K562 (cell line): ENCODE measurements around the gene TRPM2. TPM values are rescaled to one million over a fixed set of nuclear protein-coding genes. Genes with fewer than 3 reads are reported as not detected.

Experiments used
- ATAC-seq: fragments of 200-7000 bp; cut with Tn5 transposase; 3 replicates; pipeline ENCODE4 v1.9.1; 2020; ENCODE audit warnings: moderate library complexity
- BruUV-seq: library from RNA; stranded (reverse); fragments of 400-500 nt; replicated peaks from 2 replicates; lab custom pipeline; 2021; lab: Mats Ljungman, UMichigan
- CTCF ChIA-PET: fragments of 300-600 bp; formaldehyde crosslinking; extraction: SDS; loops from one replicate; lab custom pipeline; 2021; ENCODE audit warnings: low intra/inter-chr PET ratio; lab: Yijun Ruan, JAX
- POLR2A ChIA-PET: fragments of 300-600, 350-650 bp; sonication (Branson Sonifier 250); formaldehyde crosslinking; extraction: SDS; loops from one replicate; lab custom pipeline; 2021; ENCODE audit warnings: antibody characterized with exemption, inconsistent platforms; lab: Yijun Ruan, JAX
- DNase-seq, 4 experiments: peaks; one replicate each; pipeline versions ENCODE4 v3.0.0 to v3.0.0-alpha.2; 2011 to 2018; ENCODE audit warnings: low spot score in 3 of 4, mixed read lengths in 3 of 4; ENCODE audit errors: extremely low read depth in 1 of 4
- FAIRE-seq: peaks from 2 replicates; lab custom pipeline; 2011; peaks lifted over from hg19 to GRCh38; lab: Jason Lieb, UNC
- H2AFZ ChIP-seq: 2 replicates; pipeline ENCODE4 v1.6.0; 2011; ENCODE audit warnings: low read depth, low read length, control low read depth, inconsistent platforms
- H3K27ac ChIP-seq: fragments of 200-600 bp; 3 replicates; pipeline ENCODE4 v1.8.0; 2011; ENCODE audit warnings: low read depth, mild to moderate bottlenecking, control low read depth, inconsistent platforms, low read length, moderate library complexity, mixed read lengths; ENCODE audit errors: extremely low read depth
- H3K27me3 ChIP-seq, 2 experiments: fragments of 300-600 bp in 1 of 2; 2 replicates in 1 of 2; 3 replicates in 1 of 2; pipeline versions ENCODE4 v1.6.0 to v1.8.0; 2011; ENCODE audit warnings: inconsistent platforms in 2 of 2, low read length in 2 of 2, mild to moderate bottlenecking in 1 of 2, mixed read lengths in 1 of 2, moderate library complexity in 1 of 2; ENCODE audit not compliant: control insufficient read depth in 2 of 2, insufficient read depth in 2 of 2
- H3K36me3 ChIP-seq: fragments of 300-600 bp; 3 replicates; pipeline ENCODE4 v1.8.0; 2011; ENCODE audit warnings: mild to moderate bottlenecking, low read length, inconsistent platforms; ENCODE audit not compliant: control insufficient read depth, insufficient read depth
- H3K4me1 ChIP-seq, 2 experiments: fragments of 200-600 bp in 1 of 2; replicated peaks in 1 of 2; 2 replicates in 1 of 2; 3 replicates in 1 of 2; pipeline versions ENCODE4 v1.5.1 to v1.8.0; 2011; ENCODE audit warnings: inconsistent platforms in 2 of 2, low read length in 2 of 2, mild to moderate bottlenecking in 1 of 2, mixed read lengths in 1 of 2, moderate library complexity in 1 of 2; ENCODE audit not compliant: control insufficient read depth in 2 of 2, insufficient read depth in 2 of 2
- H3K4me2 ChIP-seq: 2 replicates; pipeline ENCODE4 v1.6.1; 2011; ENCODE audit warnings: low read length, control low read depth, inconsistent platforms, mixed read lengths; ENCODE audit not compliant: insufficient read depth
- H3K4me3 ChIP-seq: fragments of 200-600 bp; sonication (generic), shearing (Covaris generic); 2 replicates; pipeline ENCODE4 v1.5.1; 2016; ENCODE audit warnings: control low read depth, inconsistent platforms
- H3K79me2 ChIP-seq: fragments of 200-600 bp; 3 replicates; pipeline ENCODE4 v1.8.0; 2011; ENCODE audit warnings: low read length, inconsistent platforms; ENCODE audit not compliant: control insufficient read depth, insufficient read depth
- H3K9ac ChIP-seq, 2 experiments: 2 replicates each; pipeline versions ENCODE4 v1.6.0 to v1.6.1; 2011; ENCODE audit warnings: low read depth in 2 of 2, low read length in 2 of 2, control low read depth in 1 of 2, inconsistent platforms in 1 of 2, mild to moderate bottlenecking in 1 of 2, mixed read lengths in 1 of 2; ENCODE audit not compliant: insufficient read depth in 1 of 2
- H3K9me1 ChIP-seq: one replicate; pipeline ENCODE4 v1.6.0; 2011; ENCODE audit warnings: inconsistent platforms, mild to moderate bottlenecking, low read length, moderate library complexity; ENCODE audit not compliant: control insufficient read depth, insufficient read depth
- H3K9me3 ChIP-seq: replicated peaks from 2 replicates; pipeline ENCODE4 v1.5.1; 2011; ENCODE audit warnings: low read depth, low read length, inconsistent platforms; ENCODE audit not compliant: control insufficient read depth, insufficient read depth
- H4K20me1 ChIP-seq: replicated peaks from 2 replicates; pipeline ENCODE4 v1.6.1; 2011; ENCODE audit warnings: low read length, inconsistent platforms, mixed read lengths; ENCODE audit not compliant: control insufficient read depth, insufficient read depth
- ARNT ChIP-seq, 2 experiments: fragments of 450-650 bp; IDR thresholded peaks; 2 replicates each; pipeline ENCODE4 v1.6.1; 2016; ENCODE audit warnings: mild to moderate bottlenecking in 1 of 2
- FOXM1 ChIP-seq, 2 experiments: fragments of 450-650 bp in 1 of 2; sonication (generic) in 1 of 2; formaldehyde crosslinking in 1 of 2; IDR thresholded peaks; 2 replicates each; pipeline versions ENCODE4 v1.6.1 to v1.9.0; 2017 to 2022; ENCODE audit warnings: low read depth in 2 of 2, mild to moderate bottlenecking in 2 of 2, missing genetic modification reagents in 1 of 2, moderate library complexity in 1 of 2
- HMBOX1 ChIP-seq: sonication (generic); IDR thresholded peaks from 2 replicates; pipeline ENCODE4 v1.6.1; 2016
- NR1H2 ChIP-seq: sonication (generic); formaldehyde crosslinking; IDR thresholded peaks from 2 replicates; pipeline ENCODE4 v1.4.0; 2020; ENCODE audit warnings: mild to moderate bottlenecking, missing genetic modification reagents
- PRPF4 ChIP-seq: fragments of 200-400 bp; formaldehyde crosslinking; IDR thresholded peaks from one replicate; pipeline ENCODE4 v1.6.1; 2017; ENCODE audit warnings: low read length, low read depth, mild to moderate bottlenecking; ENCODE audit not compliant: insufficient read depth, poor library complexity, severe bottlenecking
- PTBP1 ChIP-seq: fragments of 200-400 bp; formaldehyde crosslinking; IDR thresholded peaks from 2 replicates; pipeline ENCODE4 v1.6.1; 2017; ENCODE audit warnings: low read depth, low read length
- RBM39 ChIP-seq: fragments of 200-400 bp; formaldehyde crosslinking; optimal IDR thresholded peaks from 2 replicates; pipeline ENCODE3; 2018; ENCODE audit warnings: low read depth, low read length
- RUNX1 ChIP-seq: sonication (generic); IDR thresholded peaks from 2 replicates; pipeline ENCODE4 v1.6.1; 2016; ENCODE audit warnings: antibody characterized with exemption, low read depth
- SMAD4 ChIP-seq: fragments of 250-450 bp; sonication (Bioruptor Pico); conservative IDR thresholded peaks from 2 replicates; pipeline ENCODE4 v1.8.0; 2021; ENCODE audit warnings: inconsistent platforms, mild to moderate bottlenecking, moderate library complexity
- SRSF1 ChIP-seq: fragments of 200-400 bp; formaldehyde crosslinking; IDR thresholded peaks from 2 replicates; pipeline ENCODE4 v1.6.1; 2017; ENCODE audit warnings: mild to moderate bottlenecking, low read depth, low read length, moderate library complexity
- ZEB2 ChIP-seq: fragments of 450-650 bp; IDR thresholded peaks from 2 replicates; pipeline ENCODE4 v1.6.1; 2016
- ZFP1 ChIP-seq: fragments of 450-650 bp; formaldehyde crosslinking; IDR thresholded peaks from 2 replicates; pipeline ENCODE4 v1.4.0; 2020; ENCODE audit warnings: mild to moderate bottlenecking, mixed read lengths
- ZNF586 ChIP-seq: fragments of 450-650 bp; formaldehyde crosslinking; conservative IDR thresholded peaks from 2 replicates; pipeline ENCODE4 v1.4.0; 2020; ENCODE audit warnings: mild to moderate bottlenecking, moderate library complexity
- WGBS: fragments of 100-300 bp; shearing (Covaris generic); methylation state at CpG from one replicate; pipeline ENCODE4 v1.1.6; 2016; ENCODE audit warnings: low coverage, mixed read lengths; ENCODE audit not compliant: insufficient coverage; ENCODE audit errors: missing lambda C conversion rate; 5-methylcytosine and 5-hydroxymethylcytosine counted together
- in situ Hi-C: fragments of 300-500 bp; cut with MboI; formaldehyde crosslinking; loops from 4 replicates; pipeline ENCODE4 v1.15.0; 2018; ENCODE audit warnings: inconsistent platforms, mixed read lengths
- intact Hi-C: fragments of 100-400 bp; cut with micrococcal nuclease; formaldehyde crosslinking; loops from 2 replicates; pipeline ENCODE4 v1.14.2; 2022
- polyA plus RNA-seq, 8 experiments: library from polyadenylated mRNA; depleted of rRNA in 4 of 8; stranded (reverse) in 5 of 8; unstranded in 3 of 8; fragments of >200 nt; fragmentation: Nextera tagmentation in 2 of 8; fragmentation: Illumina TruSeq in 1 of 8; extraction: Ambion mirVana in 2 of 8; extraction: Trizol in 1 of 8; gene quantifications; 2 replicates each; pipeline versions ENCODE4 v1.2.1 to v1.2.3, GENCODE V29; 2011 to 2014; ENCODE audit warnings: inconsistent platforms in 1 of 8, missing spikeins in 1 of 8
- total RNA-seq, 7 experiments: library from RNA; depleted of rRNA in 6 of 7; stranded (reverse); fragments of >200 nt in 6 of 7; fragmentation: Illumina TruSeq in 2 of 7; extraction: Trizol in 2 of 7; gene quantifications; 2 replicates each; pipeline versions ENCODE4 v1.2.1 to v1.2.3, GENCODE V29; 2011 to 2021; ENCODE audit warnings: low replicate concordance in 1 of 7
- TF ChIP-seq, protein P1 (sequence below): IDR thresholded peaks from 2 replicates; pipeline ENCODE4 v1.6.1; 2016; ENCODE audit warnings: missing genetic modification characterization, missing compliant biosample characterization

The TRPM2 gene
- total and polyA plus RNA-seq, 9 of the 15 experiments (the other 6 are each of a cell fraction or from before 2014, with no cell fraction given): 0.33 to 2.1 (median 0.98) TPM; not detected in 2

GRCh38 chr21:44426663-44427191 lies 73.3 kb downstream of the TRPM2 start:
- no peak for FAIRE-seq
- TF ChIP-seq SRSF1: no peak
- no peak for TF ChIP-seq RBM39
- TF ChIP-seq FOXM1 (IDR thresholded peaks at IDR 0.05; ENCODE audit: low read depth): no peak
- TF ChIP-seq FOXM1 (CRISPR knock-in tag; IDR thresholded peaks at IDR 0.05; ENCODE audit: low read depth): no peak
- TF ChIP-seq ZNF586 (CRISPR knock-in tag): no peak
- TF ChIP-seq, protein P1, sequence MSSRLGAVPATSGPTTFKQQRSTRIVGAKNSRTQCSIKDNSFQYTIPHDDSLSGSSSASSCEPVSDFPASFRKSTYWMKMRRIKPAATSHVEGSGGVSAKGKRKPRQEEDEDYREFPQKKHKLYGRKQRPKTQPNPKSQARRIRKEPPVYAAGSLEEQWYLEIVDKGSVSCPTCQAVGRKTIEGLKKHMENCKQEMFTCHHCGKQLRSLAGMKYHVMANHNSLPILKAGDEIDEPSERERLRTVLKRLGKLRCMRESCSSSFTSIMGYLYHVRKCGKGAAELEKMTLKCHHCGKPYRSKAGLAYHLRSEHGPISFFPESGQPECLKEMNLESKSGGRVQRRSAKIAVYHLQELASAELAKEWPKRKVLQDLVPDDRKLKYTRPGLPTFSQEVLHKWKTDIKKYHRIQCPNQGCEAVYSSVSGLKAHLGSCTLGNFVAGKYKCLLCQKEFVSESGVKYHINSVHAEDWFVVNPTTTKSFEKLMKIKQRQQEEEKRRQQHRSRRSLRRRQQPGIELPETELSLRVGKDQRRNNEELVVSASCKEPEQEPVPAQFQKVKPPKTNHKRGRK (tag): no peak
- TF ChIP-seq ZEB2: no peak
- TF ChIP-seq PRPF4: no peak
- TF ChIP-seq ARNT (IDR thresholded peaks at IDR 0.05): no peak
- no peak for TF ChIP-seq HMBOX1
- no peak for TF ChIP-seq RUNX1
- no peak for TF ChIP-seq NR1H2 (CRISPR knock-in tag)
- no peak for TF ChIP-seq PTBP1
- no peak for TF ChIP-seq ZFP1
- no peak for TF ChIP-seq SMAD4 (CRISPR knock-in tag)
- TF ChIP-seq, all 486 proteins: peak for 0
- no peak overlapping the region for H2AFZ ChIP-seq
- H3K27me3 ChIP-seq: peaks cover 9 to 33% of the 10 kb centered on the region in 2 experiments; a peak in 3 of 5 replicates
- H3K9ac ChIP-seq: no peak overlapping the region
- DNase-seq (no peak), ATAC-seq (no peak)
- H3K9me1 ChIP-seq: no peaks in the 10 kb centered on the region
- H3K79me2 ChIP-seq: no peaks in the 10 kb centered on the region
- CTCF ChIA-PET: no interaction called here
- intact Hi-C loops: no loop called here
- no peaks in the 10 kb centered on the region; the same call in 1 of the 2 replicates for H3K9me3 ChIP-seq
- peaks cover 0 to 43% of the 10 kb centered on the region in 2 experiments; a peak in 2 of 5 replicates for H3K4me1 ChIP-seq
- POLR2A ChIA-PET: no interaction called here
- no peak overlapping the region for H3K27ac ChIP-seq
- H3K4me2 ChIP-seq: no peak overlapping the region
- BruUV-seq: no TSS peak
- WGBS: 13% methylated on average over 21 of the region's 21 CpGs
- no peak overlapping the region for H3K4me3 ChIP-seq
- in situ Hi-C loops: no loop called here
- no peaks in the 10 kb centered on the region for H3K36me3 ChIP-seq
- H4K20me1 ChIP-seq: no peaks in the 10 kb centered on the region
